Activated CD8-positive, alpha-beta T cell treated with anti-CD3 and anti-CD28 coated beads for 36 hours (primary cell): Measurements from ENCODE around the gene ZC3H12D. TPM values are rescaled to one million over a fixed set of nuclear protein-coding genes. Genes with fewer than 3 reads are reported as not detected.
"Not testable (repeated sequence)": the region's sequence is repeated elsewhere in the genome, so short reads cannot be mapped to it uniquely, and the experiment has no call there.

ENCODE experiments used
- ATAC-seq: fragments of 200-7000 bp; cut with Tn5 transposase; one replicate; pipeline ENCODE4 v1.10.0; 2021; ENCODE audit warnings: mild to moderate bottlenecking, moderate library complexity
- CTCF ChIA-PET: fragments of 350-600 bp; sonication (Branson Sonifier 250); formaldehyde crosslinking; loops from one replicate; lab custom pipeline; 2021; ENCODE audit warnings: antibody characterized with exemption; lab: Charles Lee
- POLR2A ChIA-PET: fragments of 350-600 bp; sonication (Branson Sonifier 250); formaldehyde crosslinking; loops from one replicate; lab custom pipeline; 2021; ENCODE audit warnings: antibody characterized with exemption; lab: Charles Lee
- DNase-seq: peaks from one replicate; pipeline ENCODE4 v3.0.0-alpha.2; 2020
- H3K27ac Mint-ChIP-seq: one replicate; pipeline ENCODE4 v1.8.0; 2021; ENCODE audit warnings: mild to moderate bottlenecking, mixed read lengths
- H3K27me3 Mint-ChIP-seq: one replicate; pipeline ENCODE4 v1.8.0; 2021; ENCODE audit warnings: mixed read lengths
- H3K36me3 Mint-ChIP-seq: one replicate; pipeline ENCODE4 v1.8.0; 2021; ENCODE audit warnings: low read depth, mixed read lengths
- H3K4me1 Mint-ChIP-seq: one replicate; pipeline ENCODE4 v1.8.0; 2021; ENCODE audit warnings: low read depth, mixed read lengths
- H3K4me3 Mint-ChIP-seq: one replicate; pipeline ENCODE4 v1.8.0; 2021; ENCODE audit warnings: mild to moderate bottlenecking, moderate library complexity, mixed read lengths
- H3K9me3 Mint-ChIP-seq: one replicate; pipeline ENCODE4 v1.8.0; 2021; ENCODE audit warnings: mixed read lengths
- intact Hi-C: fragments of 100-400 bp; cut with micrococcal nuclease; formaldehyde crosslinking; loops from one replicate; pipeline ENCODE4 v1.10.0; 2022
- total RNA-seq, 2 experiments: library from RNA; stranded (reverse); gene quantifications; one replicate each; pipeline ENCODE4 v1.2.3, GENCODE V29; 2021
- TF ChIP-seq, protein P1 (sequence below): fragments of 200-600 bp; IDR thresholded peaks from one replicate; pipeline ENCODE4 v1.8.0; 2022; ENCODE audit warnings: antibody characterized with exemption, mild to moderate bottlenecking

Gene ZC3H12D
- total RNA-seq, 2 experiments from 2014 or later, result 37.7 to 39.0 TPM

DNA sequence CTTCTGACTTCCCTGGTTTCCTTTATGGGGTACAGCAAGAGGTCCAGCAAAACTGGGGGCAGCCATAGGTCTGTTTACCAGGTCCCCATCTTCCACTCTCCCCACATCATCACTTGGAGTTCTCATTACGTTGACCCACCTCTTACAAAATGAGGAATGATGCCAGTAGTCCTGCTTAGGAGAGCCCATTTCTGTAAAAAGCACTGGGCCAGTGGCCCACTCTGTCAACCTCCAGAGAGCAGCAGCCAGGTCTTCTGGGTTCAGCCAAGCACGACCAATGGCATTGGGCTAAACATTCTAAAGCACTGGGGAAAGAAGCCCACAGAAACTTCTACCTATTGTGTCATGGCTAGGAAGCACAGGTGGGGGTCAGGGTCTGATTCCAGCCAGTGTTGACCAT lies 13.9 kb downstream of the ZC3H12D start:
- H3K36me3 Mint-ChIP-seq, result peaks cover 44% of the 10 kb centered on the region
- H3K9me3 Mint-ChIP-seq, result no peaks in the 10 kb centered on the region
- H3K27ac Mint-ChIP-seq, result no peak overlapping the region
- DNase-seq, result no peak
- H3K27me3 Mint-ChIP-seq, result no peaks in the 10 kb centered on the region
- no peak for ATAC-seq
- intact Hi-C loops, result no loop called here
- H3K4me1 Mint-ChIP-seq, result peaks cover 45% of the 10 kb centered on the region
- TF ChIP-seq, protein P1, sequence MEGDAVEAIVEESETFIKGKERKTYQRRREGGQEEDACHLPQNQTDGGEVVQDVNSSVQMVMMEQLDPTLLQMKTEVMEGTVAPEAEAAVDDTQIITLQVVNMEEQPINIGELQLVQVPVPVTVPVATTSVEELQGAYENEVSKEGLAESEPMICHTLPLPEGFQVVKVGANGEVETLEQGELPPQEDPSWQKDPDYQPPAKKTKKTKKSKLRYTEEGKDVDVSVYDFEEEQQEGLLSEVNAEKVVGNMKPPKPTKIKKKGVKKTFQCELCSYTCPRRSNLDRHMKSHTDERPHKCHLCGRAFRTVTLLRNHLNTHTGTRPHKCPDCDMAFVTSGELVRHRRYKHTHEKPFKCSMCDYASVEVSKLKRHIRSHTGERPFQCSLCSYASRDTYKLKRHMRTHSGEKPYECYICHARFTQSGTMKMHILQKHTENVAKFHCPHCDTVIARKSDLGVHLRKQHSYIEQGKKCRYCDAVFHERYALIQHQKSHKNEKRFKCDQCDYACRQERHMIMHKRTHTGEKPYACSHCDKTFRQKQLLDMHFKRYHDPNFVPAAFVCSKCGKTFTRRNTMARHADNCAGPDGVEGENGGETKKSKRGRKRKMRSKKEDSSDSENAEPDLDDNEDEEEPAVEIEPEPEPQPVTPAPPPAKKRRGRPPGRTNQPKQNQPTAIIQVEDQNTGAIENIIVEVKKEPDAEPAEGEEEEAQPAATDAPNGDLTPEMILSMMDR, result no peak
- ChIA-PET CTCF (no interaction called here), POLR2A (no interaction called here)
- no peak overlapping the region for H3K4me3 Mint-ChIP-seq

DNA sequence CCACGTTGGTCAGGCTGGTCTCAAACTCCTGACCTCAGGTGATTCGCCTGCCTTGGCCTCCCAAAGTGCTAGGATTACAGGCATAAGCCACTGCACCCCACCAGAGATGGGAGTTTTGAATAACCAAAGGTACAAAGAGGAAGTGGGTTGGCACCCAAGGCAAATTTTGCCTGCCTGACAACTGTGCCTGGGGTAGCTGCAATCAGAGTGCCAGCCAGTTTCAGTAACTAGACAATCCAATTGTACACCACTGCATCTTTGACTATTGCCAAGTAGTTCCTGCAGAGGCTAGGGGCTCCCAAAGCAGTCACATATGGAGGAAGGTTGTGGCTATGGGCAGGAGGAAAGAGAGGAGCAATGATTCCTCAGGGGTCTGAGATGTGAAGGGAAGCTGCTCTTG lies 16.6 kb downstream of the ZC3H12D start:
- H3K4me3 Mint-ChIP-seq, result no peak overlapping the region

DNA sequence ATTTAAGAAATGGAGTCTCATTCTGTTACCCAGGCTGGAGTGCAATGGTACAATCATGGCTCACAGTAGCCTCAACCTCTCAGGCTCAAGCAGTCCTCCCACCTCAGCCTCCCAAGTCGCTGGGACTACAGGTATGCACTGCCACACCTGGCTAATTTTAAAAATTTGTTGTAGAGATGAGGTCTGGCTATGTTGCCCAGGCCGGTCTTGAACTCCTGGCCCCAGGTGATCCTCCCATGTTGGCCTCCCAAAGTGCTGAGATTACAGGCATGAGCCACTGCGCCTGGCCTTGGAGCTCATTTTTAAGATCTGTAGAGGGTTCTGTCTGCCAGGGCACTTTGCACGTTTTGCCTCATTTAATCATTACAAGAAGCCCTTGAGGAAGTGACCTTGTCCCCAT lies 17.5 kb downstream of the ZC3H12D start:
- TF ChIP-seq, protein P1, result no peak
- ChIA-PET POLR2A (interaction anchor here (0.7 kb wide), 1 partner anchor 404 kb away, joined by 3 read pairs; no protein-coding TSS in a partner anchor), CTCF (interaction anchor here (1.3 to 1.6 kb wide), 2 partner anchors 19 to 50 kb away, joined by 3 to 6 read pairs; no protein-coding TSS in a partner anchor)
- H3K36me3 Mint-ChIP-seq, result peaks cover 48% of the 10 kb centered on the region
- ATAC-seq (no peak), DNase-seq (no peak)
- H3K4me3 Mint-ChIP-seq, result no peak overlapping the region
- no peak overlapping the region for H3K27ac Mint-ChIP-seq
- intact Hi-C loops, result no loop called here
- H3K27me3 Mint-ChIP-seq, result no peaks in the 10 kb centered on the region
- H3K9me3 Mint-ChIP-seq, result no peaks in the 10 kb centered on the region
- H3K4me1 Mint-ChIP-seq, result peaks cover 36% of the 10 kb centered on the region

More for the DNA sequence above, 16.6 kb downstream of the ZC3H12D start:
- H3K4me1 Mint-ChIP-seq, result peaks cover 42% of the 10 kb centered on the region
- CTCF ChIA-PET, result interaction anchor here (1.0 kb wide), 1 partner anchor 49 kb away, joined by 5 read pairs; no protein-coding TSS in a partner anchor
- H3K9me3 Mint-ChIP-seq, result no peaks in the 10 kb centered on the region
- H3K27me3 Mint-ChIP-seq, result no peaks in the 10 kb centered on the region
- intact Hi-C loops, result no loop called here
- POLR2A ChIA-PET, result no interaction called here
- TF ChIP-seq, protein P1, result no peak
- ATAC-seq (no peak), DNase-seq (no peak)
- peak overlapping the region; percentile 60 for H3K27ac Mint-ChIP-seq
- H3K36me3 Mint-ChIP-seq, result peaks cover 46% of the 10 kb centered on the region

DNA sequence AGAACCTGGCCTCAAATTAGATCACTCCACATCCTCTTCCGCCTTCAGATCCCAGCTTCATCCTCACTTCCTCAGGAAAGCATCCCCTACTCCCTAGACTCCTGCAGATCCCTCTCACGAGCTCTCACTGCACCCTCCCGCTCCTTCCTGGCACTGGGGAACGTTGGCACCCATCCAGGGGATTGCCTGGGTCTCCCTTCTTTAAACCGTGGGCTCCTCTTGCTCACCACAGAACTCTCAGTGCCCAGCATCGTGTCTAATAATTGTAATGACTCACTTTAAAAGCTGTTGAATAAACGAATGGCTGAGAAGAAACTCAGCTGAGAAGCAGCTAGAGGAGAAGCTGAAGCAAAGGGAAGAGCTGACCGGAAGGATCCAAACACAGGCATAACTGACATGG lies 20.4 kb downstream of the ZC3H12D start:
- Mint-ChIP-seq H3K27ac (no peak overlapping the region), H3K4me3 (no peak overlapping the region), H3K4me1 (peaks cover 22% of the 10 kb centered on the region), H3K27me3 (no peaks in the 10 kb centered on the region), H3K36me3 (peaks cover 45% of the 10 kb centered on the region), H3K9me3 (no peaks in the 10 kb centered on the region)
- TF ChIP-seq, protein P1, result no peak
- intact Hi-C loops, result no loop called here
- ChIA-PET CTCF (interaction anchor here (1.1 to 1.6 kb wide), 3 partner anchors 20 to 54 kb away, joined by 3 to 4 read pairs (median 4); no protein-coding TSS in a partner anchor), POLR2A (interaction anchor here (0.6 to 1.3 kb wide), 3 partner anchors 10 to 59 kb away, joined by 3 read pairs; no protein-coding TSS in a partner anchor)
- DNase-seq, result no peak
- no peak for ATAC-seq

DNA sequence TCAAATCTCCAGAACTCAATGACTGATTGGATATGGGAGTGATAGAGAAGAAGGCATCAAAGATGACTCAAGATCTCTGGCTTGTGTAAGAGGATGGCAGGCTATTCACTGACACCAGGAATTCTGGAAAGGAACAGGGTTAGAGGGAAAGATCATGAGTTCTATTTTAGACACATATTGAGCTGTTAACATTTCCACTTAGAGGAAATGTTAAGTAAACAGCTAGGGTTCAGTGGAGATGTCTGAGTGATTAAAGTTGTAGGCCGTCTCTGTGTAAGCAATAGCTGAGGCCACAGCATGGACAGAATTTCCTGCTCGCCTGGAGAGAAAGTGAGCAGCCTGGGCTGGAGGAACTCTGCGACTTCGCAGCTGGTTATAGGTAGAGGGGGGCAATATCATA lies 21.0 kb downstream of the ZC3H12D start:
- ChIA-PET POLR2A (interaction anchor here (0.6 to 1.3 kb wide), 3 partner anchors 11 to 59 kb away, joined by 3 read pairs; no protein-coding TSS in a partner anchor), CTCF (interaction anchor here (0.9 to 1.6 kb wide), 2 partner anchors 32 to 54 kb away, joined by 3 to 4 read pairs; no protein-coding TSS in a partner anchor)
- ATAC-seq (no peak), DNase-seq (no peak)
- peaks cover 48% of the 10 kb centered on the region for H3K36me3 Mint-ChIP-seq
- H3K4me3 Mint-ChIP-seq, result no peak overlapping the region
- H3K27me3 Mint-ChIP-seq, result no peaks in the 10 kb centered on the region
- H3K4me1 Mint-ChIP-seq, result peaks cover 24% of the 10 kb centered on the region
- H3K9me3 Mint-ChIP-seq, result no peaks in the 10 kb centered on the region
- no peak overlapping the region for H3K27ac Mint-ChIP-seq
- TF ChIP-seq, protein P1, result no peak
- intact Hi-C loops, result no loop called here

DNA sequence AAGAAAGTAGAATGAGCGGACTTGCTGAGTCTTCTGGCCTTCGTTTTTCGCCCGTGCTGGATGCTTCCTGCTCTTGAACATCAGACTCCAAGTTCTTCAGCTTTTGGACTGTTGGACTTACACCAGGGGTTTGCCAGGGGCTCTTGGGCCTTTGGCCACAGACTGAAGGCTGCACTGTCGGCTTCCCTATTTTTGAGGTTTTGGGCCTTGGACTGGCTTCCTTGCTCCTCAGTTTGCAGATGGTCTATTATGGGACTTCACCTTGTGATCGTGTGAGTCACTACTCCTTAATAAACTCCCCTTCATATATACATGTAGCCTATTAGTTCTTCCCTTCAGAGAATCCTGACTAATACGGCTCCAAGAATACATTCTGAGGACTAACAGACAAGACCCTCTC lies 22.1 kb downstream of the ZC3H12D start:
- H3K27ac Mint-ChIP-seq, DNase-seq, ATAC-seq, H3K9me3 Mint-ChIP-seq, H3K27me3 Mint-ChIP-seq, H3K4me3 Mint-ChIP-seq, intact Hi-C loops: not testable (repeated sequence)
- POLR2A ChIA-PET, result interaction anchor here (1.6 kb wide), 1 partner anchor 11 kb away, joined by 5 read pairs; no protein-coding TSS in a partner anchor
- CTCF ChIA-PET, result interaction anchor here (1.0 kb wide), 2 partner anchors 18 to 98 kb away, joined by 3 read pairs; no protein-coding TSS in a partner anchor
- H3K4me1 Mint-ChIP-seq, result peaks cover 20% of the 10 kb centered on the region
- H3K36me3 Mint-ChIP-seq, result peaks cover 48% of the 10 kb centered on the region
